Calu3 (cell line): Measurements from ENCODE around the gene CYP4F8. TPM values are rescaled to one million over a fixed set of nuclear protein-coding genes. Genes with fewer than 3 reads are reported as not detected.

Source experiments
- BruUV-seq: library from RNA; stranded (reverse); fragments of 400-500 nt; replicated peaks from 2 replicates; lab custom pipeline; 2021; lab: Mats Ljungman, UMichigan
- CTCF ChIA-PET: fragments of 300-600 bp; sonication (Branson Sonifier 250); formaldehyde crosslinking; loops from one replicate; lab custom pipeline; 2022; ENCODE audit warnings: antibody characterized with exemption; lab: Charles Lee
- DNase-seq: peaks from one replicate; pipeline ENCODE4 v3.0.0; 2022
- H3K27ac Mint-ChIP-seq: one replicate; pipeline ENCODE4 v1.8.0; 2022; ENCODE audit warnings: mixed read lengths; ENCODE audit not compliant: unreplicated experiment
- H3K27me3 Mint-ChIP-seq: one replicate; pipeline ENCODE4 v1.8.0; 2022; ENCODE audit warnings: mixed read lengths; ENCODE audit not compliant: unreplicated experiment
- H3K36me3 Mint-ChIP-seq: one replicate; pipeline ENCODE4 v1.8.0; 2022; ENCODE audit warnings: mild to moderate bottlenecking, moderate library complexity, mixed read lengths; ENCODE audit not compliant: insufficient read depth, unreplicated experiment
- H3K4me1 Mint-ChIP-seq: one replicate; pipeline ENCODE4 v1.8.0; 2022; ENCODE audit warnings: mild to moderate bottlenecking, low read depth, mixed read lengths; ENCODE audit not compliant: unreplicated experiment
- H3K4me3 Mint-ChIP-seq: one replicate; pipeline ENCODE4 v1.8.0; 2022; ENCODE audit warnings: mild to moderate bottlenecking, low read depth, moderate library complexity, mixed read lengths; ENCODE audit not compliant: unreplicated experiment
- H3K9me3 Mint-ChIP-seq: one replicate; pipeline ENCODE4 v1.8.0; 2022; ENCODE audit warnings: low read depth, mixed read lengths; ENCODE audit not compliant: unreplicated experiment
- intact Hi-C: fragments of 100-400 bp; cut with micrococcal nuclease; formaldehyde crosslinking; loops from one replicate; pipeline ENCODE4 v1.10.0; 2022; ENCODE audit not compliant: unreplicated experiment
- total RNA-seq: library from RNA; stranded (reverse); gene quantifications from 2 replicates; pipeline ENCODE4 v1.2.3, GENCODE V29; 2022
- TF ChIP-seq, protein P1 (sequence below): fragments of 200-600 bp; IDR thresholded peaks from one replicate; pipeline ENCODE4 v1.8.0; 2022; ENCODE audit warnings: antibody characterized with exemption; ENCODE audit not compliant: unreplicated experiment

The CYP4F8 gene
- total RNA-seq, 1 experiment from 2014 or later = not detected

DNA sequence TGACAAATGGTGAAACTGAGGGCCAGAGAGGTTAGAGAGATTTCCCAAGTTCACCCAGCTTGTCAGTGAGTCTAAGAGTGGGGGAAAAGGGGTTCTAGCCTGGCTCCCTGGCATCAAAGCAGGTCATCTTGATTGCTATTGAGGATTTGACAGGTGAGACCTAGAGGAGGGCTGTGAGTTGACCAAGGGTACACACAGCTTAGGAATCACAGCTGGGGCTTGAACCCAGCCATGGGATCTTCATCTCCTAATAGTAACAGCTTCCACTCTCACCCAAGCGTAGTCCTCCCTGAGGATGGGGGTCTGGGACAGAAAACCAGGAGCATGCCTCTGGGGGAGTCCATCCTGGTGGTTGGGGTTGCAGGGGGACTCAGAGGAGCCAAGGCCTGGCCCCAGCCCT, 6.8 kb downstream of the CYP4F8 start:
- Mint-ChIP-seq H3K36me3 (no peaks in the 10 kb centered on the region), H3K27ac (no peak overlapping the region), H3K27me3 (peaks cover 32% of the 10 kb centered on the region), H3K4me3 (no peak overlapping the region), H3K4me1 (peaks cover 17% of the 10 kb centered on the region), H3K9me3 (peaks cover 2% of the 10 kb centered on the region)
- DNase-seq = no peak
- no TSS peak for BruUV-seq
- intact Hi-C loops = no loop called here
- TF ChIP-seq, protein P1, sequence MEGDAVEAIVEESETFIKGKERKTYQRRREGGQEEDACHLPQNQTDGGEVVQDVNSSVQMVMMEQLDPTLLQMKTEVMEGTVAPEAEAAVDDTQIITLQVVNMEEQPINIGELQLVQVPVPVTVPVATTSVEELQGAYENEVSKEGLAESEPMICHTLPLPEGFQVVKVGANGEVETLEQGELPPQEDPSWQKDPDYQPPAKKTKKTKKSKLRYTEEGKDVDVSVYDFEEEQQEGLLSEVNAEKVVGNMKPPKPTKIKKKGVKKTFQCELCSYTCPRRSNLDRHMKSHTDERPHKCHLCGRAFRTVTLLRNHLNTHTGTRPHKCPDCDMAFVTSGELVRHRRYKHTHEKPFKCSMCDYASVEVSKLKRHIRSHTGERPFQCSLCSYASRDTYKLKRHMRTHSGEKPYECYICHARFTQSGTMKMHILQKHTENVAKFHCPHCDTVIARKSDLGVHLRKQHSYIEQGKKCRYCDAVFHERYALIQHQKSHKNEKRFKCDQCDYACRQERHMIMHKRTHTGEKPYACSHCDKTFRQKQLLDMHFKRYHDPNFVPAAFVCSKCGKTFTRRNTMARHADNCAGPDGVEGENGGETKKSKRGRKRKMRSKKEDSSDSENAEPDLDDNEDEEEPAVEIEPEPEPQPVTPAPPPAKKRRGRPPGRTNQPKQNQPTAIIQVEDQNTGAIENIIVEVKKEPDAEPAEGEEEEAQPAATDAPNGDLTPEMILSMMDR = no peak
- CTCF ChIA-PET = no interaction called here

DNA sequence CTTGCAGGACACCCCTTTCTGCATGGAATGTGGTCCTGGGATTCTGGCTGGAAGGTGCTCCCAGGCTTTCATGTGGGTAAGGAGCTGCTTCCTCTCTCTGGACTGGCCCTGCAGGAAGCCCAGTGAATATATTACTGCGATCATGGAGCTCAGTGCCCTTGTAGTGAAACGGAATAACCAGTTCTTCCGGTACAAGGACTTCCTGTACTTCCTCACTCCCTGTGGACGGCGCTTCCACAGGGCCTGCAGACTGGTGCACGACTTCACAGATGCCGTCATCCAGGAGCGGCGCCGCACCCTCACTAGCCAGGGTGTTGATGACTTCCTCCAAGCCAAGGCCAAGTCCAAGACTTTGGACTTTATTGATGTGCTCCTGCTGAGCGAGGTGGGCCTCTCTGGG, 8.0 kb downstream of the CYP4F8 start:
- no peak overlapping the region for H3K4me3 Mint-ChIP-seq
- peaks cover 2% of the 10 kb centered on the region for H3K9me3 Mint-ChIP-seq
- BruUV-seq = no TSS peak
- intact Hi-C loops = no loop called here
- H3K27me3 Mint-ChIP-seq = peaks cover 22% of the 10 kb centered on the region
- no peaks in the 10 kb centered on the region for H3K36me3 Mint-ChIP-seq
- TF ChIP-seq, protein P1 = no peak
- H3K27ac Mint-ChIP-seq = no peak overlapping the region
- peaks cover 17% of the 10 kb centered on the region for H3K4me1 Mint-ChIP-seq
- peak; percentile 41 for DNase-seq
- CTCF ChIA-PET = interaction anchor here (0.6 kb wide), 1 partner anchor 252 kb away, joined by 3 read pairs; no protein-coding TSS in a partner anchor

DNA sequence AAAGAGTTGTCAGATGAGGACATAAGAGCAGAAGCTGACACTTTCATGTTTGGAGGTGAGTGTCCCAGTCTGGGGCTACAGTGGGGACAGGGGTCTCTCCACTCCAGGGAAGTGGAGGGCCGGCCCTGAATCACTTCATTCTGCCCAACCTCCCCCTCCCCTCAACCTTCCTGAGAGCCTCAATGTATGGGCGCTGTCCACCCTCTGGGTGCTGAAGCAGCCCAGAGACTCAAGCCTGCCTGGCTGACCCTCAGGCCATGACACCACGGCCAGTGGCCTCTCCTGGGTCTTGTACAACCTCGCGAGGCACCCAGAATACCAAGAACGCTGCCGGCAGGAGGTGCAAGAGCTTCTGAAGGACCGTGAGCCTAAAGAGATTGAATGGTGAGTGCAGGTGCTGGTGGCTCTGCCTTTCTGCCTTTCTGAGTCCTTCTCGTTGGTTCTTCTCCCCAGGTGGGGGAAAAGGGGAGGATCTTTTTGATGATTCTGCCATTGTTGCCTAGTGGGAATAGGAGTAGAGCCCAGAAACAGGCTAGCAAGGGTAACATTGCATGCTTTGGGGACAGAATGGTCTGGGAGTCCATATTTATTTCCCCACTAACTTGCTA, 8.8 kb downstream of the CYP4F8 start:
- H3K36me3 Mint-ChIP-seq = no peaks in the 10 kb centered on the region
- H3K4me3 Mint-ChIP-seq = no peak overlapping the region
- peak; percentile 32 for DNase-seq
- H3K4me1 Mint-ChIP-seq = peaks cover 17% of the 10 kb centered on the region
- H3K9me3 Mint-ChIP-seq = peaks cover 2% of the 10 kb centered on the region
- peaks cover 14% of the 10 kb centered on the region for H3K27me3 Mint-ChIP-seq
- no TSS peak for BruUV-seq
- CTCF ChIA-PET = no interaction called here
- H3K27ac Mint-ChIP-seq = no peak overlapping the region
- TF ChIP-seq, protein P1 = no peak
- intact Hi-C loops = no loop called here

DNA sequence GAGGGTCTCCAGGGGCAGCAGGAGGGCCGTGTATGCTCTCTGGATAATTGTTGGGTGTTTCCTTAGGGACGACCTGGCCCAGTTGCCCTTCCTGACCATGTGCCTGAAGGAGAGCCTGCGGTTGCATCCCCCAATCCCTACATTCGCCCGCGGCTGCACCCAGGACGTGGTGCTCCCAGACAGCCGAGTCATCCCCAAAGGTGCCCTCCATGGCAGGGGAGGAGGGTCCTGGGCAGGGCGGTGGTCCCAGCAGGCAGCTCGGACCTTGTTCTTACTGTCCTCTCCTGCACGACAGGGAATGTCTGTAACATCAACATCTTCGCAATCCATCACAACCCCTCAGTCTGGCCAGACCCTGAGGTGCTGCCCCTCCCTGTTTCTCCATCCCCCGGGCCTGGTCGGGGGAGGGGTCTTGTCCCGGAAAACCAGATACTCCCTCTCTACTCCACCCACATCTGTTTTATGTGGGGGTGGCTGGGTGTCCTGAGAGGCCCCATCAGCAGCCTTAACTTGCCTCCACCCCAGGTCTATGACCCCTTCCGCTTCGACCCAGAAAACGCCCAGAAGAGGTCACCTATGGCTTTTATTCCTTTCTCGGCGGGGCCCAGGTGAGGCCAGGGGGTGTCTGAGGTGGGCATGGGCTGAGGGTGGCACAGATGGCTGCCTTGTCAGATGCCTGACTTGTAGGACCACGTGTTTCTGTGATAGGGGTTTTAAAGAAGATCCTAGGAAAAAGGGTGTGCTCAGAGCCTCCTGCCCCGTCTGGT, 13.4 kb downstream of the CYP4F8 start:
- no peak for DNase-seq
- TF ChIP-seq, protein P1 = no peak
- Mint-ChIP-seq H3K27me3 (no peaks in the 10 kb centered on the region), H3K4me3 (no peak overlapping the region), H3K36me3 (no peaks in the 10 kb centered on the region), H3K4me1 (peaks cover 3% of the 10 kb centered on the region), H3K27ac (no peak overlapping the region), H3K9me3 (no peaks in the 10 kb centered on the region)
- intact Hi-C loops = loop anchor here (2.0 kb wide), 1 partner anchor 182 kb away; no protein-coding TSS in a partner anchor
- CTCF ChIA-PET = no interaction called here
- no TSS peak for BruUV-seq
